BLaER1 treated with 17β-estradiol and CSF1 and Interleukin-3, amounts not matched to agents 10 nM and 100 nM (cell line): ENCODE results near the gene USP6NL.

Experiments used
- H3K27ac ChIP-seq, 11 experiments: shearing (Covaris generic); formaldehyde crosslinking; 2 replicates each; pipeline ENCODE4 v1.8.1; 2022
- H3K27me3 ChIP-seq, 11 experiments: shearing (Covaris generic); formaldehyde crosslinking; 2 replicates each; pipeline ENCODE4 v1.8.1; 2022
- H3K36me3 ChIP-seq, 11 experiments: shearing (Covaris generic); formaldehyde crosslinking; 2 replicates each; pipeline ENCODE4 v1.8.1; 2022
- H3K4me1 ChIP-seq, 10 experiments: shearing (Covaris generic); formaldehyde crosslinking; 2 replicates each; pipeline ENCODE4 v1.8.1; 2022
- H3K4me2 ChIP-seq, 11 experiments: shearing (Covaris generic); formaldehyde crosslinking; 2 replicates each; pipeline ENCODE4 v1.8.1; 2022
- H3K4me3 ChIP-seq, 10 experiments: shearing (Covaris generic); formaldehyde crosslinking; 2 replicates each; pipeline ENCODE4 v1.8.1; 2022
- H3K9ac ChIP-seq, 11 experiments: shearing (Covaris generic); formaldehyde crosslinking; 2 replicates each; pipeline ENCODE4 v1.8.1; 2022
- H3K9me3 ChIP-seq, 11 experiments: shearing (Covaris generic); formaldehyde crosslinking; replicated peaks in 1 of 11; 2 replicates each; pipeline ENCODE4 v1.8.1; 2022
- H4K20me1 ChIP-seq, 11 experiments: shearing (Covaris generic); formaldehyde crosslinking; 2 replicates each; pipeline ENCODE4 v1.8.1; 2022
- Cebpa-rat ChIP-seq, 11 experiments: shearing (Covaris generic); IDR thresholded peaks; 2 replicates each; pipeline ENCODE4 v1.8.1; 2022

USP6NL gene

DNA sequence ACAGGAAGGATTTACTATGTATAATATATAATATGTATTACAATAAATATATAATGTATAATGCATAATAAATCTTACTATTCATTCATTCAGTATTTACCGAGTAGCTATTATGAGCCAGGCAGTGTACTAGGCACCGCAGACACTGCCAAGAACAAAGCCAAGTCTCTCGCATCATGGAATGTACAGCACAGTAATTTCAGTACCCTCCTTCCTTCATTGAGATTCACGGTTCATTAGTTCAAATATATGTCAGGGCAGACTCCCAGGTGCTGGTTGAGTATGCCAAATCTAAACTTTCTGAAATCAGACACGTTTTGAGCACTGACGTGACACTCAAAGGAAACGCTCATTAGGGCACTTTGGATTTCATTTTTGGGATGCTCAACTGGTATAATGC is 9.1 kb downstream of the USP6NL start:
- no peak for TF ChIP-seq Cebpa-rat (IDR thresholded peaks at IDR 0.05)
- peaks cover 0 to 24% (median 6%) of the 10 kb centered on the region in 11 experiments; a peak in 9 of 22 replicates for H3K36me3 ChIP-seq
- H3K9me3 ChIP-seq = peaks cover 0 to 41% (median 21%) of the 10 kb centered on the region in 11 experiments; a peak in 13 of 22 replicates
- no peaks in the 10 kb centered on the region for H3K27me3 ChIP-seq
- H3K9ac ChIP-seq = no peak overlapping the region
- 0 out of 22 replicates have a peak overlapping the region, but pooled peaks of 1 of the 11 experiments have one; percentile 10 for H3K4me2 ChIP-seq
- H3K27ac ChIP-seq = no peak overlapping the region
- H3K4me1 ChIP-seq = peaks cover 13 to 55% (median 30%) of the 10 kb centered on the region in 10 experiments
- H4K20me1 ChIP-seq = peaks cover 0 to 46% (median 8%) of the 10 kb centered on the region in 11 experiments; a peak in 10 of 22 replicates
- H3K4me3 ChIP-seq = no peak overlapping the region

DNA sequence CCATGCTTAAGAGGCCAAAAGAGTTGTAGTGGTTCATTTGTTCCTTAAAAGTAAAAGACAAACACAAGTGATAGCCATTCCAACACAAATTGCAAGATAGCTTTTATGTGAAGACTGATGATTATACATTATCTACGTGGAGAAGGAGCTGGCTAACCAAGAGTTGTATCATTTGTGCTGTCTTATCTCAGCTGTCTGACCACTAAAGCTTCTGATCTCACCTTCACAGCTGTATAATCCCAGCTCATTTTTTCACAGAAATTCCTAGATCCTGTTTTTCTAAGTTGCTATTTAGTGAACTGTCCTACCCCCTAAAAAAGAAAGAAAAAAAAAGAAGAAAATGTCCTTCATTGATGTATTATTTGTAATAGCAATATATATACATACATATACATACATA is 9.8 kb downstream of the USP6NL start:
- Histone ChIP-seq H3K9ac (no peak overlapping the region), H3K9me3 (peaks cover 0 to 38% (median 21%) of the 10 kb centered on the region in 11 experiments; a peak in 13 of 22 replicates), H3K4me2 (no peak overlapping the region), H3K4me1 (peaks cover 13 to 55% (median 30%) of the 10 kb centered on the region in 10 experiments), H4K20me1 (peaks cover 0 to 39% (median 8%) of the 10 kb centered on the region in 11 experiments; a peak in 10 of 22 replicates), H3K4me3 (no peak overlapping the region), H3K36me3 (peaks cover 0 to 25% (median 9%) of the 10 kb centered on the region in 11 experiments; a peak in 9 of 22 replicates), H3K27ac (no peak overlapping the region), H3K27me3 (no peaks in the 10 kb centered on the region)
- no peak for TF ChIP-seq Cebpa-rat (IDR thresholded peaks at IDR 0.05)

DNA sequence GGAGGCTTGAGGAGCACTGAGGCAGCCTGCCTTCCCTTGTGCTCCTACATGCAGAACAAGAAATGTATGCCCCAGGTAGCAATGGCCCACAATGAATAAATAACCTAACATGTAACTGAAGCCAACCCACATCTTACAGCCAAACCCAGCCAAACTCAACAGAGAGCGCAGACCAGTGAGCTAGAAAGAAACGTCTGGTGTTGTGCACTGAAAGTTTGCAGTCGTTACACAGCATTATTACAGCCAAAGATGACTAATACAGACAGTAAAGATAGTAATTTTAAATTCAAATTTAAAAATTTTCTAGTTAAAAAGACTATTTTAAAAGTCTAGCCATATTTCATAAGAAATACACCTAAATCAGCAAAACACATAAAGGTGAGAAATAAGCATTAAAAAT is 11.2 kb downstream of the USP6NL start:
- H3K9ac ChIP-seq = no peak overlapping the region
- H3K27ac ChIP-seq = no peak overlapping the region
- H3K36me3 ChIP-seq = peaks cover 0 to 26% (median 9%) of the 10 kb centered on the region in 11 experiments; a peak in 8 of 22 replicates
- H3K27me3 ChIP-seq = no peaks in the 10 kb centered on the region
- peaks cover 0 to 34% (median 9%) of the 10 kb centered on the region in 11 experiments; a peak in 11 of 22 replicates for H4K20me1 ChIP-seq
- H3K4me3 ChIP-seq = no peak overlapping the region
- peak overlapping the region; percentile 11 to 50 (median 41); a peak in 16 of 22 replicates for H3K4me2 ChIP-seq
- H3K4me1 ChIP-seq = peaks cover 14 to 56% (median 32%) of the 10 kb centered on the region in 10 experiments
- TF ChIP-seq Cebpa-rat (IDR thresholded peaks at IDR 0.05) = no peak
- H3K9me3 ChIP-seq = peaks cover 0 to 25% (median 13%) of the 10 kb centered on the region in 11 experiments; a peak in 13 of 22 replicates

DNA sequence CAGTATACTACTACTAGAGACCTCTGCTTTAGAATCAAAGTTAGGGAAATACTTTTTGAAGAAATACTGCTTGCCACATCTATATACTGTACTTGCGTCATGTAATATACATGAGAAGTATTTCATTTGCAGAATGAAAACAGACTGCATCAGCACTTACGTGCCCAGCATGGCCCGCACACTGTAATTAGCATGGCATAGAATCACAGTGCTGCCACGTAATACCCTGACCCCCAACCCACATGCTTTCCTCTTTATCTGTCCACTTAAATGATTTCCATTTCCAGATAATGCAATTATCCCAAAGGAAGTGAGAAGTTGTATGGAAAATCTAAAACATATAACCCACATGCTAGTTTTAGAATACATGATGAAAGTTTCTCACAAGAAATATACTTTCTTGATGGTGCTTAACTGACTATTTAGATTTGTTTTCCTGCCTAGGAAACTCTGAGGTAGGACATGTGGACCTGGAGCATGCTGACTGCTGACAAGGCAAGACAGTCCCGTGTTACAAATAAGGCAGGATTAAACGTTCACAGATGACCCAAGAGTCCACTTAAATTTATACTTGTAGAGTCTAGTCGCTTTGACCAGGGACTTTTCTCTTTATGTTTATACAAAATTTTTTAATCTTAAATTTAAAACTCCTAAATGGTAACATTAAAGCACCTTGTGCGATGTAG is 12.6 kb downstream of the USP6NL start:
- Histone ChIP-seq H3K4me1 (peaks cover 19 to 54% (median 37%) of the 10 kb centered on the region in 10 experiments), H3K27ac (0 out of 22 replicates have a peak overlapping the region, but pooled peaks of 1 of the 11 experiments have one; percentile 3), H3K27me3 (no peaks in the 10 kb centered on the region), H3K9ac (no peak overlapping the region), H3K36me3 (peaks cover 0 to 30% (median 14%) of the 10 kb centered on the region in 11 experiments; a peak in 13 of 22 replicates), H3K4me2 (peak overlapping the region in 10 of 11 experiments; percentile 3 to 50 (median 30); a peak in 11 of 22 replicates), H3K9me3 (peaks cover 0 to 24% (median 10%) of the 10 kb centered on the region in 11 experiments; a peak in 12 of 22 replicates), H3K4me3 (no peak overlapping the region), H4K20me1 (peaks cover 0 to 35% (median 11%) of the 10 kb centered on the region in 11 experiments; a peak in 10 of 22 replicates)
- no peak for TF ChIP-seq Cebpa-rat (IDR thresholded peaks at IDR 0.05)

DNA sequence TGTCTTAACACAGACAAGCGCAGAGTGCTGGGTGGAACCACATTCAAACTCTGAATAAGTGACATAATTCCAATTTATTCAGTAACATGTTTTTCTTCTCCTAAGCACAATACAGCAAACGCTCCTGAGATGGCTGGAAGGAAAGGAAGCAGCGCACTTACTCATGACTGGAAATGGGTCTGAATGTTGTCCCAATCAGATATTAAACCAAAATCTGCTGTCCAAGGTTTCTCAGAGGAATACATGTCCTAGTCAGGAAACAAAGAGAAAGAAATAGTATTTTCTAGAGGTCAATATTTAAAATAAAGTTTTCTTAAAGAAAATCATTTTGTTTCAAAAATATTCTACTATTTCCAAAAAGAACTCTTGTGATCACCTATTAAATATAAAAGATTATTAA is 14.0 kb downstream of the USP6NL start:
- H3K4me3 ChIP-seq = no peak overlapping the region
- no peak overlapping the region for H3K27ac ChIP-seq
- H3K27me3 ChIP-seq = no peaks in the 10 kb centered on the region
- H3K4me1 ChIP-seq = peaks cover 19 to 40% (median 32%) of the 10 kb centered on the region in 10 experiments
- H3K4me2 ChIP-seq = no peak overlapping the region
- no peak for TF ChIP-seq Cebpa-rat (IDR thresholded peaks at IDR 0.05)
- peaks cover 0 to 37% (median 16%) of the 10 kb centered on the region in 11 experiments; a peak in 16 of 22 replicates for H3K36me3 ChIP-seq
- H3K9ac ChIP-seq = no peak overlapping the region
- peaks cover 0 to 24% (median 10%) of the 10 kb centered on the region in 11 experiments; a peak in 12 of 22 replicates for H3K9me3 ChIP-seq
- peaks cover 0 to 32% (median 11%) of the 10 kb centered on the region in 11 experiments; a peak in 12 of 22 replicates for H4K20me1 ChIP-seq

DNA sequence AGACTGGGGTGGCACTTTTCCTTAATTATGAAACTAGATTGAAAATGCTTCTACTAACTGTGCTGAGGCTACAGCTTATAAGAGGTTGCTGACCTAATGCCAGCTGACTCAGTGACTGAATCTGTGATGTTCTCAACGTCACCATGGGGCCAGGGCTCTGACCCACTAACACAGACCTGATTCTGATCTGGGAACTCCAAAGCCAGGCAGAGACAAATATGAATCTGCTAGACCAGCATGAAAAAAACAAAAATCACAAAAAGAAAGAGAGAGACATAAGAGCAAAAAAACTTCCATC is 16.1 kb downstream of the USP6NL start:
- peaks cover 23 to 34% (median 31%) of the 10 kb centered on the region in 10 experiments for H3K4me1 ChIP-seq
- H3K9ac ChIP-seq = peak overlapping the region in 6 of 11 experiments; percentile 26 to 45 (median 32); a peak in 6 of 22 replicates
- H3K4me3 ChIP-seq = no peak overlapping the region
- peak overlapping the region in 8 of 11 experiments; percentile 1 to 52 (median 11); a peak in 9 of 22 replicates for H3K27ac ChIP-seq
- H3K36me3 ChIP-seq = peaks cover 0 to 29% (median 13%) of the 10 kb centered on the region in 11 experiments; a peak in 14 of 22 replicates
- H3K27me3 ChIP-seq = no peaks in the 10 kb centered on the region
- H3K9me3 ChIP-seq = peaks cover 0 to 7% (median 4%) of the 10 kb centered on the region in 11 experiments; a peak in 8 of 22 replicates
- peak overlapping the region; percentile 34 to 82 (median 50) for H3K4me2 ChIP-seq
- peaks cover 0 to 32% (median 11%) of the 10 kb centered on the region in 11 experiments; a peak in 12 of 22 replicates for H4K20me1 ChIP-seq
- TF ChIP-seq Cebpa-rat (IDR thresholded peaks at IDR 0.05) = no peak

DNA sequence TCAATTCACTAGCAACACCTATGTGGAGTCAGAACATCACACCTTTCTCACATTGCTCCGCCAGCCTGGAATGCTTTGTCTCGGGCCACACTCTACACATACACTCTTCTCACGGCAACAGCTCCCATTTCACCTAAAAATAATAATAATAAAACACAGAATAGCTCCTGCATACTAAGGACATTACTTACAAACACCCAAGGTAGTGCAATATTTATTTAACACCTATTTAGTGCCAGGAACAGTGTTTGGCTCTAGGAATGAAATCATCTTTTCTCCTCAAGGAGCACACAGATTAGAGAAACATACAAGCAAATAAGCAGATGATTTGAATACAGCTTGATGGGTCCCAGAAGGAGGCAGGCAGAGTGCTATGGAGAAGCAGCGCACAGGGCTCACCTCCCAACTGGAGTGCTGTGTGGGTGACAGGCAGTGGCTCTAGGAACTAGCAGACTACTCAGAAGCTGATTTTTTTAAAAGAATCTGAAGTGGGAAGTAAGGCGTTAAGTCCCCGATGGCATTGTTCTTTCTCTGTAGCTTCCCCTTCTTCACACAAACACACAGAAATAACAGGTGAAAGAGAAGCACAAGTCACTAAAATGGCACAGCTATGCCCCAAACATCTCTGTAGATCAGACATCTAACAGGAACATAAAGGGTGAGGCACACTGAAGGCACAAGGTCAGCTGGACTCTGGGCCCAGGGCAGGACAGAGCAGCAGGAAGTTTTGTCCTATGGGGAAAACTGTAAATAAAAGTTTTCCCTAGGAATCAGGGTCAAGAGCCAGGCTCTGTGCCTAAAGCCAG is 16.7 kb downstream of the USP6NL start:
- Histone ChIP-seq H3K4me2 (peak overlapping the region; percentile 34 to 82 (median 50)), H3K27ac (peak overlapping the region in 8 of 11 experiments; percentile 1 to 52 (median 11); a peak in 9 of 22 replicates), H3K4me3 (no peak overlapping the region), H3K4me1 (peaks cover 18 to 29% (median 25%) of the 10 kb centered on the region in 10 experiments), H3K9me3 (peaks cover 0 to 2% (median 0%) of the 10 kb centered on the region in 11 experiments; a peak in 1 of 22 replicates), H4K20me1 (peaks cover 0 to 32% (median 11%) of the 10 kb centered on the region in 11 experiments; a peak in 12 of 22 replicates), H3K36me3 (peaks cover 0 to 27% (median 13%) of the 10 kb centered on the region in 11 experiments; a peak in 13 of 22 replicates), H3K27me3 (no peaks in the 10 kb centered on the region), H3K9ac (peak overlapping the region in 8 of 11 experiments; percentile 1 to 45 (median 30); a peak in 9 of 22 replicates)
- no peak for TF ChIP-seq Cebpa-rat (IDR thresholded peaks at IDR 0.05)

DNA sequence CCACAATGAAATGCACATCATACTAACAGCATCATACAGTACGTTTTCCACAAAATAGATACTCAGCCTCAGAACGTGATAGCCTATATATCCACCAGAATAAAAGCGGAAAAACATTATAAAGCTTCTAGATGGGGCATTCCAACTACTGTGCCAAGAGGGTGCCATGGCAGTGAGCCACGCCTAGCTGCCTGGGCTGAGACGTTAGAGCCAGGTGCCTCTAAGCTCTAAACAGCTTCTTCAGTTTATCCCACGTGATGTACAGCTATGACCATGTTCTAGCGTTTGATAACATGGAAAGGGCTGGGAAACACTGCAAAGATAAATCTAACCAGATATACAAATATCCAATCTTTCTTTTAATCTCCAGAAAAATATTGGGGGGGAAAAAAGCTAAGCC is 17.8 kb downstream of the USP6NL start:
- no peak for TF ChIP-seq Cebpa-rat (IDR thresholded peaks at IDR 0.05)
- H3K4me1 ChIP-seq = peaks cover 12 to 19% (median 15%) of the 10 kb centered on the region in 10 experiments

More for the DNA sequence above, 17.8 kb downstream of the USP6NL start:
- H3K36me3 ChIP-seq = peaks cover 0 to 27% (median 13%) of the 10 kb centered on the region in 11 experiments; a peak in 13 of 22 replicates
- H3K9ac ChIP-seq = no peak overlapping the region
- no peaks in the 10 kb centered on the region for H3K27me3 ChIP-seq
- no peak overlapping the region for H3K27ac ChIP-seq
- no peak overlapping the region for H3K4me2 ChIP-seq
- H4K20me1 ChIP-seq = peaks cover 0 to 32% (median 10%) of the 10 kb centered on the region in 11 experiments; a peak in 12 of 22 replicates
- no peaks in the 10 kb centered on the region for H3K9me3 ChIP-seq
- no peak overlapping the region for H3K4me3 ChIP-seq
